WTC11 (cell line): ENCODE results near the gene XKRX. TPM values are rescaled to one million over a fixed set of nuclear protein-coding genes. Genes with fewer than 3 reads are reported as not detected.

Experiments
- CREM ChIP-seq: sonication (generic); formaldehyde crosslinking; IDR thresholded peaks from 2 replicates; pipeline ENCODE4 v1.8.1; 2022; ENCODE audit warnings: mild to moderate bottlenecking, missing genetic modification reagents, moderate library complexity
- total RNA-seq: library from RNA; stranded (reverse); gene quantifications from 3 replicates; pipeline ENCODE4 v1.2.3, GENCODE V29; 2021
- TF ChIP-seq, protein P1 (sequence below): sonication (generic); formaldehyde crosslinking; IDR thresholded peaks from 2 replicates; pipeline ENCODE4 v1.8.0; 2022; ENCODE audit warnings: mild to moderate bottlenecking, missing genetic modification reagents
- TF ChIP-seq, protein P2 (sequence below): sonication (generic); formaldehyde crosslinking; IDR thresholded peaks from 2 replicates; pipeline ENCODE4 v1.8.1; 2023; ENCODE audit warnings: mild to moderate bottlenecking, missing genetic modification reagents, moderate library complexity

The XKRX gene
- total RNA-seq, 1 experiment from 2014 or later: 1.1 TPM

DNA sequence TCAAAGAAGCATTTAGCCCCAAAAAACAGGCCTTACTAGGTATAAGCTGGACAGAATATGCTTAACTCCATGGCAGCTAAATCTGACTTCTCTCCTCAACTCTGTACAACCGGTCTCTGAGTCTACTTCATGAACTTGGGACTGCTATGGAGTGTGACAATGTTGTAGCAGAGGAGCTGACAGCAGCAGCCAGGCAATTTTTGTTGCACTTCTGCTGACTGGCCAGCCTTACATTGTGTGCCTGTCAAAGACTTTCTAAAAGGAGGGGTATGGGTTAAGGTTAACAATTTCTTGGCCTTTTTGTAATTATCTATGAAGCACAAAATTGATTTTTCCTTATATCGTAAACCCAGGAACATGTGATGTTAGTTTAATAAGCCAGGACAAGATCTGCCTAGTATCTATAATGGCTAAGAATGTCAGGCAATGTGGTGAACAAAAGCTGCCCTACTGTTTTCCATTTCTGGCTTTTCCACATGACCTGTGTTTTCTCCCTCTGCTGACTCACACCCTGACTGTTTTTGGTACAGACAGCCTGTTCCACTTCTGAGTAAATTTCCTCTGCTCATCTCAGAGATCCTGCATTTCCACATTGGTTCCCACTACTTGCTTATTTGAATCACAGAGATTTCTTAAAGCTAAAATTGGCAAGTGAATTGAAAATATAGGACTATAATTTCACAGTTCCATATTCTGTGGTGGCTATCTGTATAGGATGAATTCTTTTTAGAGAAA lies 63.9 kb downstream of the XKRX start (continued):
- TF ChIP-seq, protein P1, sequence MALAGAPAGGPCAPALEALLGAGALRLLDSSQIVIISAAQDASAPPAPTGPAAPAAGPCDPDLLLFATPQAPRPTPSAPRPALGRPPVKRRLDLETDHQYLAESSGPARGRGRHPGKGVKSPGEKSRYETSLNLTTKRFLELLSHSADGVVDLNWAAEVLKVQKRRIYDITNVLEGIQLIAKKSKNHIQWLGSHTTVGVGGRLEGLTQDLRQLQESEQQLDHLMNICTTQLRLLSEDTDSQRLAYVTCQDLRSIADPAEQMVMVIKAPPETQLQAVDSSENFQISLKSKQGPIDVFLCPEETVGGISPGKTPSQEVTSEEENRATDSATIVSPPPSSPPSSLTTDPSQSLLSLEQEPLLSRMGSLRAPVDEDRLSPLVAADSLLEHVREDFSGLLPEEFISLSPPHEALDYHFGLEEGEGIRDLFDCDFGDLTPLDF (CRISPR knock-in tag): no peak
- TF ChIP-seq CREM (CRISPR knock-in tag): no peak
- TF ChIP-seq, protein P2, sequence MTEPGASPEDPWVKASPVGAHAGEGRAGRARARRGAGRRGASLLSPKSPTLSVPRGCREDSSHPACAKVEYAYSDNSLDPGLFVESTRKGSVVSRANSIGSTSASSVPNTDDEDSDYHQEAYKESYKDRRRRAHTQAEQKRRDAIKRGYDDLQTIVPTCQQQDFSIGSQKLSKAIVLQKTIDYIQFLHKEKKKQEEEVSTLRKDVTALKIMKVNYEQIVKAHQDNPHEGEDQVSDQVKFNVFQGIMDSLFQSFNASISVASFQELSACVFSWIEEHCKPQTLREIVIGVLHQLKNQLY (CRISPR knock-in tag): no peak
- TF ChIP-seq, all 79 proteins: peak for 0

Other genes with a start within 250 kb of the XKRX start
- 0.16 to 0.31 TPM (median 0.27 TPM) in 3 replicates for gene SYTL4, start 196.8 kb downstream of the XKRX start, total RNA-seq
- 29.8 to 30.3 TPM (median 30.2 TPM) in 3 replicates for gene CSTF2, start 108.5 kb downstream of the XKRX start, total RNA-seq
- gene NOX1, start 54.6 kb downstream of the XKRX start, total RNA-seq: not detected in 3 replicates
- not detected in 3 replicates for gene ARL13A, start 40.8 kb upstream of the XKRX start, total RNA-seq
- 14.3 to 17.3 TPM (median 15.4 TPM) in 3 replicates for gene TRMT2B, start 123.2 kb upstream of the XKRX start, total RNA-seq
- gene TMEM35A, start 150.0 kb upstream of the XKRX start, total RNA-seq: 3.9 to 4.2 TPM (median 3.9 TPM) in 3 replicates
- 18.1 to 20.1 TPM (median 19.5 TPM) in 3 replicates for gene CENPI, start 169.3 kb upstream of the XKRX start, total RNA-seq